Right lobe of liver (tissue), 6 donors: ENCODE results near the gene KRTAP9-2. TPM values are rescaled to one million over a fixed set of nuclear protein-coding genes. Genes with fewer than 3 reads are reported as not detected.
"Not testable (repeated sequence)": the region's sequence is repeated elsewhere in the genome, so short reads cannot be mapped to it uniquely, and the experiment has no call there.

Source experiments
- ATAC-seq, 4 donors: fragments of 200-7000 bp; cut with Tn5 transposase; one replicate each; pipeline ENCODE4 v1.9.1; 2020; ENCODE audit warnings: mild to moderate bottlenecking in 4 of 4, moderate library complexity in 4 of 4
- DNase-seq, 3 donors: peaks; one replicate each; pipeline ENCODE4 v3.0.0-alpha.2; 2020
- H3K27ac ChIP-seq, 3 donors: fragments of 200-600 bp; one replicate each; pipeline ENCODE4 v1.8.0; 2022
- H3K27me3 ChIP-seq, 2 donors: fragments of 200-600 bp; one replicate each; pipeline ENCODE4 v1.8.0; 2022
- H3K36me3 ChIP-seq, 4 donors: fragments of 200-600 bp; sonication (generic) in 1 of 4; one replicate each; pipeline versions ENCODE4 v1.5.1 to v1.8.0; 2017 to 2022; ENCODE audit warnings: control low read depth in 1 of 4
- H3K4me1 ChIP-seq, 4 donors: fragments of 200-600 bp; sonication (generic) in 1 of 4; one replicate each; pipeline versions ENCODE4 v1.5.1 to v1.8.0; 2017 to 2022; ENCODE audit warnings: control low read depth in 1 of 4
- H3K4me3 ChIP-seq, 3 donors: fragments of 200-600 bp; one replicate each; pipeline ENCODE4 v1.8.0; 2022
- H3K9me3 ChIP-seq, 4 donors: fragments of 200-600 bp; sonication (generic) in 1 of 4; one replicate each; pipeline versions ENCODE4 v1.5.1 to v1.8.0; 2017 to 2022; ENCODE audit warnings: control low read depth in 1 of 4
- CTCF ChIP-seq, 4 donors: fragments of 200-600 bp in 3 of 4; fragments of 450-650 bp in 1 of 4; IDR thresholded peaks; one replicate each; pipeline versions ENCODE4 v1.5.1 to v1.8.0; 2016 to 2022; ENCODE audit warnings: antibody characterized with exemption in 4 of 4, mild to moderate bottlenecking in 2 of 4
- POLR2A ChIP-seq: fragments of 450-650 bp; IDR thresholded peaks from one replicate; pipeline ENCODE4 v1.6.1; 2017; ENCODE audit warnings: antibody characterized with exemption, mild to moderate bottlenecking
- WGBS: methylation state at CpG from one replicate; pipeline ENCODE4 v1.1.6; 2018; ENCODE audit warnings: low coverage, low lambda C conversion rate; ENCODE audit not compliant: insufficient coverage; ENCODE audit errors: missing lambda C conversion rate; 5-methylcytosine and 5-hydroxymethylcytosine counted together
- intact Hi-C, 2 donors: fragments of 100-400 bp; cut with DNase I; formaldehyde crosslinking; loops; one replicate each; pipeline versions ENCODE4 v1.11.2 to v1.14.1; 2022
- small RNA-seq, 2 experiments: library from RNA; depleted of rRNA; stranded (forward); fragments of <200 nt; gene quantifications; one replicate each; pipeline ENCODE3, GENCODE V24; 2016
- total RNA-seq, 6 experiments: library from RNA; depleted of rRNA in 2 of 6; stranded (reverse); fragments of >200 nt in 2 of 6; fragmentation: NEBNext Ultra II Directional in 3 of 6; extraction: Animal tissue kit (Norgen Biotek cat#: 25700) in 3 of 6; gene quantifications; one replicate each; pipeline versions ENCODE4 v1.1.0 to v1.2.4, GENCODE V29; 2016 to 2023
- donor health status: DM: no; HTN: yes; CAD: no.
- donor health status: DM: no; HTN: no; CAD: no.
- donor health status: DM: no; HTN: no; CAD: no.
- donor health status: DM: no; HTN: yes; CAD: no.
- donor health status: DM: no; HTN: yes; CAD: no.

Gene KRTAP9-2
- total RNA-seq, 6 experiments from 2014 or later: not detected

- DNase-seq: no peak
- 51% methylated on average over 3 of the region's 3 CpGs for WGBS
- TF ChIP-seq POLR2A (no peak), CTCF (IDR thresholded peaks at IDR 0.05) (no peak)
These were observed 41.3 kb downstream of the KRTAP9-2 start for GRCh38 chr17:41267711-41268110.

GRCh38 chr17:41271323-41271722 is 44.9 kb downstream of the KRTAP9-2 start:
- H3K36me3 ChIP-seq, ATAC-seq, H3K4me3 ChIP-seq, intact Hi-C loops, H3K27ac ChIP-seq, DNase-seq, H3K4me1 ChIP-seq, H3K27me3 ChIP-seq, H3K9me3 ChIP-seq: not testable (repeated sequence)
- WGBS: no CpG with 5 or more reads among the region's 1 CpG

More at GRCh38 chr17:41267711-41268110, 41.3 kb downstream of the KRTAP9-2 start:
- Histone ChIP-seq H3K4me1 (no peaks in the 10 kb centered on the region), H3K36me3 (no peaks in the 10 kb centered on the region), H3K9me3 (no peaks in the 10 kb centered on the region), H3K27ac (no peak overlapping the region), H3K27me3 (no peaks in the 10 kb centered on the region), H3K4me3 (no peak overlapping the region)
- no peak for ATAC-seq
- intact Hi-C loops: no loop called here

- no peak for TF ChIP-seq CTCF (IDR thresholded peaks at IDR 0.05)
- TF ChIP-seq POLR2A: no peak
- Histone ChIP-seq H3K27me3 (no peaks in the 10 kb centered on the region), H3K9me3 (no peaks in the 10 kb centered on the region), H3K27ac (no peak overlapping the region), H3K4me1 (no peaks in the 10 kb centered on the region), H3K36me3 (no peaks in the 10 kb centered on the region), H3K4me3 (no peak overlapping the region)
- intact Hi-C loops: no loop called here
- DNase-seq (no peak), ATAC-seq (no peak)
- 13% methylated on average over 1 of the region's 1 CpG for WGBS
These were observed 45.4 kb downstream of the KRTAP9-2 start for GRCh38 chr17:41271858-41272257.

- H3K36me3 ChIP-seq, H3K9me3 ChIP-seq, H3K4me3 ChIP-seq, ATAC-seq, H3K27me3 ChIP-seq, H3K4me1 ChIP-seq, DNase-seq, intact Hi-C loops, H3K27ac ChIP-seq: not testable (repeated sequence)
- no CpG with 5 or more reads among the region's 3 CpGs for WGBS
These were observed 49.3 kb downstream of the KRTAP9-2 start, which contains the start of gene KRTAP9-7 for GRCh38 chr17:41275648-41276190. Gene KRTAP9-7 (plus strand): TSS chr17:41275698. CDS start chr17:41275698, 0 bp downstream.

Small RNA genes lying within 50 kb of the gene (small RNA-seq; reads per million reads assigned to genes)
- 0 reads per million in 2 experiments for gene KRTAP4-17P

Other genes with a start within 250 kb of the KRTAP9-2 start
- gene KRT40, start 242.3 kb upstream of the KRTAP9-2 start, total RNA-seq: not detected
- gene KRTAP3-3, start 232.5 kb upstream of the KRTAP9-2 start, total RNA-seq: not detected
- gene KRTAP3-2, start 226.7 kb upstream of the KRTAP9-2 start, total RNA-seq: not detected
- not detected for gene KRTAP3-1, start 217.5 kb upstream of the KRTAP9-2 start, total RNA-seq
- gene KRTAP1-5, start 199.4 kb upstream of the KRTAP9-2 start, total RNA-seq: not detected
- not detected for gene KRTAP1-4, start 196.5 kb upstream of the KRTAP9-2 start, total RNA-seq
- not detected for gene KRTAP1-3, start 191.8 kb upstream of the KRTAP9-2 start, total RNA-seq
- not detected for gene KRTAP1-1, start 185.2 kb upstream of the KRTAP9-2 start, total RNA-seq
- not detected for gene KRTAP2-1, start 179.3 kb upstream of the KRTAP9-2 start, total RNA-seq
- gene KRTAP2-2, start 171.4 kb upstream of the KRTAP9-2 start, total RNA-seq: not detected
- gene KRTAP2-3, start 166.5 kb upstream of the KRTAP9-2 start, total RNA-seq: not detected
- gene KRTAP2-4, start 160.8 kb upstream of the KRTAP9-2 start, total RNA-seq: not detected
- not detected for gene KRTAP4-7, start 142.5 kb upstream of the KRTAP9-2 start, total RNA-seq
- gene KRTAP4-8, start 128.5 kb upstream of the KRTAP9-2 start, total RNA-seq: not detected
- not detected for gene KRTAP4-16, start 124.4 kb upstream of the KRTAP9-2 start, total RNA-seq
- gene KRTAP4-9, start 121.3 kb upstream of the KRTAP9-2 start, total RNA-seq: not detected
- gene KRTAP4-11, start 108.3 kb upstream of the KRTAP9-2 start, total RNA-seq: not detected
- not detected for gene KRTAP4-12, start 102.5 kb upstream of the KRTAP9-2 start, total RNA-seq
- gene KRTAP4-6, start 86.1 kb upstream of the KRTAP9-2 start, total RNA-seq: not detected
- gene KRTAP4-5, start 76.8 kb upstream of the KRTAP9-2 start, total RNA-seq: not detected
- gene KRTAP4-4, start 65.9 kb upstream of the KRTAP9-2 start, total RNA-seq: not detected
- not detected for gene KRTAP4-3, start 58.4 kb upstream of the KRTAP9-2 start, total RNA-seq
- not detected for gene KRTAP4-2, start 48.4 kb upstream of the KRTAP9-2 start, total RNA-seq
- not detected for gene KRTAP4-1, start 41.7 kb upstream of the KRTAP9-2 start, total RNA-seq
- not detected for gene KRTAP9-1, start 36.8 kb upstream of the KRTAP9-2 start, total RNA-seq
- not detected for gene KRTAP9-3, start 5.8 kb downstream of the KRTAP9-2 start, total RNA-seq
- gene KRTAP9-8, start 11.4 kb downstream of the KRTAP9-2 start, total RNA-seq: not detected
- not detected for gene KRTAP9-4, start 23.0 kb downstream of the KRTAP9-2 start, total RNA-seq
- gene KRTAP9-9, start 28.7 kb downstream of the KRTAP9-2 start, total RNA-seq: not detected
- gene KRTAP9-6, start 38.7 kb downstream of the KRTAP9-2 start, total RNA-seq: not detected
- not detected for gene KRTAP9-7, start 49.0 kb downstream of the KRTAP9-2 start, total RNA-seq
- not detected for gene KRTAP29-1, start 76.2 kb downstream of the KRTAP9-2 start, total RNA-seq
- not detected for gene KRTAP16-1, start 82.7 kb downstream of the KRTAP9-2 start, total RNA-seq
- not detected for gene KRTAP17-1, start 89.1 kb downstream of the KRTAP9-2 start, total RNA-seq
- not detected for gene KRT33A, start 124.2 kb downstream of the KRTAP9-2 start, total RNA-seq
- not detected for gene KRT33B, start 143.2 kb downstream of the KRTAP9-2 start, total RNA-seq
- not detected for gene KRT34, start 155.7 kb downstream of the KRTAP9-2 start, total RNA-seq
- not detected for gene KRT31, start 171.0 kb downstream of the KRTAP9-2 start, total RNA-seq
- not detected for gene KRT37, start 197.9 kb downstream of the KRTAP9-2 start, total RNA-seq
- gene KRT38, start 214.3 kb downstream of the KRTAP9-2 start, total RNA-seq: not detected
- gene KRT32, start 240.7 kb downstream of the KRTAP9-2 start, total RNA-seq: not detected